Embryonic facial prominence (tissue), 1 donor: Measurements from ENCODE around the gene PAX1.

Source experiments
- DNase-seq: peaks from one replicate; pipeline ENCODE4 v3.0.0-alpha.2; 2016; ENCODE audit errors: extremely low spot score

The PAX1 gene

DNA sequence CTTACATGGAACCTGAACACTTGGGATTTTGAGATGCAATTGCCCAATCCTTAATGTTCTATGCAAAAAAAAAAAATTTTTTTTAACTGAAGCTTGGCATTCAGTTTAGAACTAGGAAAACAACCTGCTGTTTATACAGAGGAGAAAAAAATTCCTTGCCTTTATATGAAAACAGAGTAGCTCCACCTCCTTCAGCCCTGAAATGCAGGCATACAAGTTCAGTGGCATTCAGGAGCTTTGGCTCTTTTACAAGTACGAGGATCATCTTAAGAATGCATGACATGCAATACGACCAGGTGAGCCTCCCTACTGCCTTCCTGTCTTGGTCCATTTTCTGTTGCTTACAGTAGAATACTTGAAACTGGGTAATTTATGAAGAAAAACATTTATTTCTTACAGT lies 20.4 kb downstream of the PAX1 start:
- DNase-seq, result no peak

DNA sequence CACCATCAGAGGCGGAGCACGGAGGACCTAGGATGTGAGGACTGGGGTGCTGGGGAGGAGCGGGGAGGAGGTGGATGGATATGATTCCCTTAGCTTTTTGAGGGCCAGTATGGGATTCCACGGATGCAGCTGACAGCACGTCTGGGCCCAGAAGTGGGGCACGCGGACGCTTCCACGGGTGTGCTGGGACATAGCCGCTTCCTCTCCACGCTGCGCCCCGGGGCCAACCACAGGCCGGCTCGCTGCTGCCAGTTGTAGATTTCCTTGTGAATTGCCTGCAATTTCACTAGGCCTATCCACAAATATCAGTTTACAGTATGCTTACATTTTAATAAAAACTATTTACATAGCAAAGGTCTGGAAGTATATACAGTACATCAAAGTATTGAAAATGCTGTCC lies 23.9 kb downstream of the PAX1 start:
- DNase-seq, result no peak

GRCh38 chr20:21739161-21739560 lies 33.7 kb downstream of the PAX1 start:
- DNase-seq, result no peak

- no peak for DNase-seq
These were observed 34.2 kb downstream of the PAX1 start for GRCh38 chr20:21739682-21740081.

DNA sequence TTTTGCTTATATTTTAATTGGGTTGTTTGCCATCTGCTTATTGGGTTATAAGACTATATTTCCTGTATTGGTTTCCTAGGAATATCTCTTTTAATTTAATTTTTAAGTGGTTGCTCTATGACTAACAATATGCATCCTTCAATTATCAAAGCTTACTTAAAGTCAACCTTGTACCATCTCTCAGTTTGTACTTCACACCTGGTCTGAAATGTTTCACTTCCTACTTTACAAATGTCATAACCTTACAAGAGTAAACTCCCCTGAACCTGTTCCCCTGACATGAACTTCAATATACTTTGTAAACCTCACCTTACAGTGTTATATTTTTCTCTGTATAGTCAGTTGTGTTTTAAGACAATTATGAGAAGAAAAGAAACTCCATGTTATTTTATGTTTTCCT lies 35.8 kb downstream of the PAX1 start:
- DNase-seq, result no peak

DNA sequence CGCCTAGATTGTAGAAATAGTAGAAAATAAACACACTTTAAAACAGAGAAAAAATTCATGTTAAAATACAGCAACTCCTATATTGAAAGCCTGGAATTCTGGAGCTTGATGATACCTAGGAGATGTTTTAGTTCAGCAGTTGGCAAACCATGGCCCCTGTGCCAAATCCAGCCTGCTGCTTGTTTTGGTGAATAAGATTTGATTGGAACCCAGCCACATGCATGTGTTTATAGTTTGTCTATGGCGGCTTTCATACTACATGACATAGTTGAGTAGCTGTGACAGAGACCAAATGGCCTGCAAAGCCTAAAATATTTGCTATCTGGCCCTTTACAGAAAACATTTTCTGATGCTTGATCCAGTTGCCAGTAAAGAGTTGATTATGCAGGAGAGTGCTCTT lies 57.2 kb downstream of the PAX1 start:
- DNase-seq, result no peak

GRCh38 chr20:21767200-21767738 lies 61.8 kb downstream of the PAX1 start:
- DNase-seq, result no peak

DNA sequence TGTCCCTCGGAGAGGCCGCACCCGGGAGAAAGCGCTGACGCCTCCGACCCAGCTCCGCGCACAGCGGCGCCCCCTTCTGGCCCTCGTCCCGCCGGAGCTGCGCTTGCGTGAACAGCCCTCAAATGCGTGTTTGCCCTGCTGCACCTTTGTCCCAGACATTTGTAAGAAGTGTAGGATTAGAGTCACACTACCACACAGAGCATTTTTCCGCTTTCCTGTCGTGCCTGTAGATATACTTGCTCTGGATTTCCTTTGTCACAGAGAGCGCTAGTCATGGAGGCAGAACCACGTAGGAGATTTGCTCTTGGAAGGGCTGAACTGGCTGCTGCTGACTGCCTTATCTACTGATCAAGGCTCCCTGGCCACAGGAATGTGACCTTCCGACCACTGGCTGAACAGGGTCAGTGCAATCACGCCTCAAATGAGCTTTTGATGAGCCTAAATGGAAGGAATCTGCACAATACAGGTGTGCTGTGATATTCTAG lies 62.3 kb downstream of the PAX1 start:
- no peak for DNase-seq
